Activated naive CD8-positive, alpha-beta T cell (primary cell): ENCODE results near the gene LRP2BP.

Experiments
- H3K27ac Mint-ChIP-seq: one replicate; pipeline ENCODE4 v1.8.0; 2021; ENCODE audit warnings: mixed read lengths
- H3K27me3 Mint-ChIP-seq: one replicate; pipeline ENCODE4 v1.8.0; 2021; ENCODE audit warnings: mixed read lengths
- H3K36me3 Mint-ChIP-seq: one replicate; pipeline ENCODE4 v1.8.0; 2021; ENCODE audit warnings: mixed read lengths
- H3K4me1 Mint-ChIP-seq: one replicate; pipeline ENCODE4 v1.8.0; 2021; ENCODE audit warnings: low read depth, mixed read lengths
- H3K4me3 Mint-ChIP-seq: one replicate; pipeline ENCODE4 v1.8.0; 2021; ENCODE audit warnings: mild to moderate bottlenecking, mixed read lengths
- H3K9me3 Mint-ChIP-seq: one replicate; pipeline ENCODE4 v1.8.0; 2021; ENCODE audit warnings: low read depth, mixed read lengths

LRP2BP gene

DNA sequence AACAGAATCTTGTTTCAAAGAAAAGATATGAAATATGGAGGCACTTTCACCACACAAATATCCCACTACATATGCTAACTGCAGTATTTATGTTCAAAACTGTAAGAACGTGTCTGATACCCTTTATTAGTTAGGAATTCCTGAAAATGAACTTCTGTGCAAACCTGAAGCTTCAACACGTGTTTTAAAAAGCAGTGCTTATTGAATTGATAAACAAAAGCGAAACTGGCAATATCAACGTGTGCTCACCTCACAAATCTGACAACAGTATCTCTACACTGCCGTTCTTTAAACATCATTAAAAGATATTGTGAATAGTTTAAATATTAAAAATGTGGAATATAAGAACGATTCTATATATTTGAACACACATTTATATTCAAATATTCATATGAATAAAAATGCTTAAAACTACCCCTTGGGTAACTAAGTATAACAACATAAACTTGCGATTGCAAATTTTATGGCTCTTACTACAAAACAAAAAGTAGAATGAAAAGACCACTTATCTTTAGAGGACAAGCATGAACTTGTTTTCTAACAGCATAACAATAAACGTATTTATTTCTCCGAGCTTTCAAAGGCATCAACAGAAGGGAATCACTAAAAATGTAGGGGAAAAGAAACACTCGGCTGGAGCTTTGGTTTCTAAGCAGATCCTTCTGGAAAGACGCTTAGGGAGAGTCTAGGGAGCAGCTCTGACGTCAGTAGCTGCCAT lies at the start of gene LRP2BP:
TSS of gene LRP2BP (minus strand) at position 687 of the 718 bp plus-strand sequence. CDS start 17,738 bp downstream, outside the sequence.
- H3K27ac Mint-ChIP-seq: peak within 1 kb of the TSS; percentile 94
- H3K4me3 Mint-ChIP-seq: peak within 1 kb of the TSS; percentile 96
- peaks cover 26% of the 10 kb centered on the region for H3K4me1 Mint-ChIP-seq
- no peaks in the 10 kb centered on the region for H3K27me3 Mint-ChIP-seq
- H3K9me3 Mint-ChIP-seq: no peaks in the 10 kb centered on the region
- H3K36me3 Mint-ChIP-seq: peaks cover 2% of the 10 kb centered on the region

DNA sequence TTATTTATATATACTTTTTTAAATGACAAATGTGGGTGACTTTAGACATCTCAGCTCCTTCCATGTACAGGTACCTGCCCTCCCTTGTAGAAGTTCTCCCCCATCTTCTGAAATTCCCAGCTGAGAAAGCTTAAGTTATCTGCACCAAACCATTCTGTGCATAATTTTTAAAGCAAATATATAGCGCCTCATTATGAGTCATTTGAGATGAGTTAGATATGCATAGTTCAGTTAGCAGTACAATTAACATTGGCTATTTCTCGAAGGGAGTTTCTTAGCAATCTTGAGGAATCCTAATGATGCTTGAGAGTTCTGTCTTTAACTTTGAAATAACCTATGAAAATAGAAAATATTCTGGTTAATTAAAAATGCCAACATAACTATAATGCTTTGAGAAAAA lies 49.5 kb upstream of the LRP2BP start:
- Mint-ChIP-seq H3K4me1 (no peaks in the 10 kb centered on the region), H3K36me3 (no peaks in the 10 kb centered on the region), H3K4me3 (no peak overlapping the region), H3K9me3 (no peaks in the 10 kb centered on the region), H3K27ac (no peak overlapping the region), H3K27me3 (peaks cover 1% of the 10 kb centered on the region)

DNA sequence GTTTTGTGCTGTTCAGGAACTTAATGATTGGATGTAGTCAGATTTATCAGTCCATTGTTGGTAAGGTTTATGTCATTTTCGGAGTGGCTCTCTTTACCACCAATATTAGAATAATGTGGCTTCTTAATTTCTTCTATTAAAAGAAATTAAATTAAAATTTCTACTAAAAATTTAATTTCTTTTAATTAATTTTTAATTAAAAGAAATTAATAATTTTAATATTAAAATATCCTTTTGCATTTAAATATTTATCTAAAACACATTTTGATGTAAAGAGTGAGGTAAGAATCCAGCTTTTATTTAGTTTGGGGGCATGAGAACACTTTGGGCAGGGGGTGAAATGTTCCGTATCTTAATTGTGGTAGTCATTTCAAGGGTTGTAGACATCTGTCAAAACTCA lies 45.8 kb upstream of the LRP2BP start:
- no peaks in the 10 kb centered on the region for H3K9me3 Mint-ChIP-seq
- no peaks in the 10 kb centered on the region for H3K4me1 Mint-ChIP-seq
- H3K4me3 Mint-ChIP-seq: no peak overlapping the region
- H3K36me3 Mint-ChIP-seq: no peaks in the 10 kb centered on the region
- H3K27ac Mint-ChIP-seq: no peak overlapping the region
- H3K27me3 Mint-ChIP-seq: peaks cover 1% of the 10 kb centered on the region

DNA sequence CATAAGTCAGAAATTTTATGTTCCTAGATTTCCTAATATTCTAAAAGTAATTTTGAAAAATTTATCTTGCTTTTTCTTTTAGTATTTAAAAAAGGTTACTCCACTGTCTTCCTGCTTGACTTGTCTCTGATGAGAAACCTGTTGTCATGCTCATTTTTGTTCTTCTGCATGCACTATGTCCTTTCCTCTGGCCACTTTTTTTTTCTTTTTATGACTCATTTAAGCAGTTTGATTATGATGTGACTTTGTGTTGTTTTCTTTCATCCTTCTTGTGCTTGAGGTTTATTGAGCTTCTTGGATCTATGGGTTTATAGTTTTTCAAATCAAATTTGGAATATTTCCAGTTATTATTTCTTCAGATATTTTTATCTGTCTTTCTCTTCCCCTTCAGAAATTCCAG lies 42.1 kb upstream of the LRP2BP start:
- peaks cover 2% of the 10 kb centered on the region for H3K27me3 Mint-ChIP-seq
- H3K9me3 Mint-ChIP-seq: no peaks in the 10 kb centered on the region
- H3K36me3 Mint-ChIP-seq: no peaks in the 10 kb centered on the region
- H3K4me3 Mint-ChIP-seq: no peak overlapping the region
- no peaks in the 10 kb centered on the region for H3K4me1 Mint-ChIP-seq
- no peak overlapping the region for H3K27ac Mint-ChIP-seq

DNA sequence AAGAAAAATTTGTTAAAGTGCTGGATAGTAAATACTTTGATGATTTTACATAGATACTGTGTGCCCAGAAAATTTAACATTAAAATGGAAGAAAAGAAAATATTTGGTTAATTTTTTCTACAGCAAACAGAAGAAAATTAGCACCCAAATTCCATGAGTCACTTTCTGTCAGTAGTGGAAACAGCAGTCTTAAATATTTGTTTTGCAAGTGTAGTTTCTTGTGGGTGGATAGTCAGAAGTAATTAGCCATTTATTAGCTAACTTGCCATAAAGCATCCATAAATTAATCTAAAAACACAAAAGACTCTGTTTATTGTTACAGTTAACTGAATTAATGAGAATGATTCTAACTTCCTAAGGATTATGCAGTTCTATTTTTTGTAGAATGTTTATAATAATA lies 39.7 kb upstream of the LRP2BP start:
- Mint-ChIP-seq H3K27ac (no peak overlapping the region), H3K27me3 (peaks cover 2% of the 10 kb centered on the region), H3K4me3 (no peak overlapping the region), H3K9me3 (no peaks in the 10 kb centered on the region), H3K4me1 (no peaks in the 10 kb centered on the region), H3K36me3 (no peaks in the 10 kb centered on the region)

DNA sequence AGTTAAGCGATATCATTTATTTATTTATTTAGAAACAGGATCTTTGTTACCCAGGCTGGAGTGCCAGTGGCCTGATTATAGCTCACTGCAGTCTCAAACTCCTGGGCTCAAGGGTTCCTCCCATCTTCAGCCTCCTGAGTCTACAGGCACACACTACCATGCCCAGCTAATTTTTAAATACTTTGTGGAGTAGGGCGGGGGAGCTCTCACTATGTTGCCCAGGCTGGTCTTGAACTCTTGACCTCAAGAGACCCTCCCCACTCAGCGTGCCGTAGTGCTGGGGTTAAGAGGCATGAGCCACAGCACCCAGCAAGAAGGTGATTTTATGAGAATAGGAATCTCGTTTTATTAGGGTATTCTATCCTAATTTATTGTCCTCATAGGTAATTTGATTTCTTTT lies 33.9 kb upstream of the LRP2BP start:
- H3K4me3 Mint-ChIP-seq: no peak overlapping the region
- no peak overlapping the region for H3K27ac Mint-ChIP-seq
- H3K4me1 Mint-ChIP-seq: peaks cover 5% of the 10 kb centered on the region
- H3K27me3 Mint-ChIP-seq: peaks cover 3% of the 10 kb centered on the region
- H3K36me3 Mint-ChIP-seq: no peaks in the 10 kb centered on the region
- H3K9me3 Mint-ChIP-seq: no peaks in the 10 kb centered on the region

DNA sequence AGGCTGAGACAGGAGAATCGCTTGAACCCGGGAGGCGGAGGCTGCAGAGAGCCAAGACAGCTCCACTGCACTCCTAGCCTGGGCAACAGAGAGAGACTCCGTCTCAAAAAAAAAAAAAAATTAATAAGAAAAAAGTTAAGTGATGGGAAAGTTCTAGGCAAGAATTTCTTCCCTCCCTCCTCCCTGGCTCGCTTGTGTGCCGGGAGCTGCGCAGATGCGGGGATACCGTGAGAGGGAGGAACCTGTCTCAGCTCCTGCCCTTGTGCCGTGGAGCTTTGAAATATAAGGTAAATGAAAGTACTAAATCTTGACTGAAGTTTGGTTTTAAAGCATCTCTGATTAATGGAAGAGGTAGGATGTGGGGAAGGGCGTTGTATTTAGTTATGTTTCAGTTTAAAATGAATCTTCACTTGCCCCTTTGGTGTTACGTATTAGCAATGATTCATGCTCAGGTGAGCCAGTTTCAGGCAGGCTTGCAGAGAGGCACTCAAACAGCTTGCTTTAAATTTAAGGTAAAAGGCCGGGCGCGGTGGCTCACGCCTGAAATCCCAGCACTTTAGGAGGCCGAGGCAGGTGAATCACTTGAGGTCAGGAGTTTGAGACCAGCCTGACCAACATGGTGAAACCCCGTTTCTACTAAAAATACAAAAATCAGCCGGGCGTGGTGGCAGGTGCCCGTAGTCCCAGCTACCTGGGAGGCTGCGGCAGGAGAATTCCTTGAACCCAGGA lies 31.4 kb upstream of the LRP2BP start:
- peaks cover 2% of the 10 kb centered on the region for H3K27me3 Mint-ChIP-seq
- peaks cover 19% of the 10 kb centered on the region for H3K4me1 Mint-ChIP-seq
- no peak overlapping the region for H3K27ac Mint-ChIP-seq
- peak overlapping the region; percentile 30 for H3K4me3 Mint-ChIP-seq
- H3K9me3 Mint-ChIP-seq: no peaks in the 10 kb centered on the region
- H3K36me3 Mint-ChIP-seq: peaks cover 2% of the 10 kb centered on the region

DNA sequence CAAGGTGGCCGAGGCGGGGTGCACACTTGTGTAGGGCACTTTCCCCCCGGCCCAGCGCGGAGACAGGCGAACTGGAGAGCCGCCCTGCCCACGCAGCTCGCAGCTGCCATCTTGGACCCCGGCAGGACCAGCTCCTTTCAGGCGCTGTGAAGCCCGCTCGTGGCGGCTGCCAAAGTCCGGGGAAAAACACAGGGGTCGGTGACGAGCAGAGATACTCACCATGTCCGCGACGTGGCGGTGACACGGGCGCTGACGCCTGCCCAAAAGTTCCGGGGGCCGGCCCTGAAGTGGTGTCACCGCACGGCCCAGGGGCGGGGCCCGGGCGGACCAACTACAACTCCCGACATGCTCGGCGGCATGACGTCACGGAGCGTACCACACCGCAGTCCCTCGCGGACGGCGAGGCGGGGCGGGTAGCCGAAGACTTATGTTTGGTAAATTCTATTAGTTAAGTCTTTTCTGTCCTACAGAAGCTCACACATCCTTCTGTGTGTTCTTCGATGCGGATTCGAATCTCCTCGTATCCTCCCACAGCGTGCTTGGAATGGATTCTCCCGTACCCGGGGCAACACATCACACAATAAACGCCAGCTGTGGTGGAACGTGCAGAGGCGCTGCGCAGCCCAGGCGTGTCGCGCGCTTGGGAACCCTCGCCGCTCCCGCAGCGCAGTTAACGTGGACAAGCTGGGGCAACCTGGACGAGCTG lies 30.1 kb upstream of the LRP2BP start, which contains the start of gene UFSP2:
TSS of gene UFSP2 (minus strand) at position 318 of the 706 bp plus-strand sequence. CDS start at position 222, 96 bp downstream.
- H3K27me3 Mint-ChIP-seq: peaks cover 2% of the 10 kb centered on the region
- H3K9me3 Mint-ChIP-seq: no peaks in the 10 kb centered on the region
- H3K4me3 Mint-ChIP-seq: peak within 1 kb of the TSS; percentile 91
- peak within 1 kb of the TSS; percentile 99 for H3K27ac Mint-ChIP-seq
- H3K4me1 Mint-ChIP-seq: peaks cover 29% of the 10 kb centered on the region
- peaks cover 10% of the 10 kb centered on the region for H3K36me3 Mint-ChIP-seq

DNA sequence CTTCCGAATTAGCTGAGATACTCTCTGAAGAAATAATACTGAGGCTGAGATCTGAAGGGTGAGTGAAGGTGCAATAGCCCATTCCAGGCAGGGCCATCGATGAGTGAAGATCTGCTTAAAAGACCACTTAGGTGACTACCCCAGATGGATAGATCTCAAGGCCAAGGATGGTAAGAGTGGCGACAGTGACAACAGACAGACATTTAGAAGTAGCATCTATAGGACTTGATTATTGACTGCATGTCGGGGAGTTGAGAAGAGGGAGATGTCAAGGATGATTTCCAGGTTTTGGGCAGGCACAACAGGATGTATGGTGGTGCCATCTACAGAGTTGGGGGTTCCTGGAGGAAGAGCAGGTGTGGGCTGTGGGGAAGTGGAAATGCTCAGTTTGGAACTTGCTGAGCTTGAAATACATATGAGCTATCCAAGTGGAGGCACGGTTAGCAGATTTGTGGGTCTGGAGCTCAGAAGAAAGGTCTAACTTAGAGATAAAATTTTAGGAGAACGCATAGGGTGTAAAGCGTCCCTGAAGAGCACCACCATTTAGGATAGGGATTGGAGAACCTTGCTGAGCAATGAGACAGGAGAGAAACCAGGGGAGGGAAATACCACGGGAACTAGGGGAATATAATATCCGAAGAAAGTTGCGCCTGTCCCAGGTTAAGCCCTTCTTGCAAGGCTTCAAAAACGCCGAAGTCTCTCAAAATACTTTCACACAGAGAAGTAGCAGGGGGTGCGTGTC lies 29.4 kb upstream of the LRP2BP start:
- Mint-ChIP-seq H3K4me1 (peaks cover 29% of the 10 kb centered on the region), H3K4me3 (peak overlapping the region; percentile 91), H3K27ac (peak overlapping the region; percentile 99), H3K27me3 (peaks cover 2% of the 10 kb centered on the region), H3K36me3 (peaks cover 10% of the 10 kb centered on the region), H3K9me3 (no peaks in the 10 kb centered on the region)

DNA sequence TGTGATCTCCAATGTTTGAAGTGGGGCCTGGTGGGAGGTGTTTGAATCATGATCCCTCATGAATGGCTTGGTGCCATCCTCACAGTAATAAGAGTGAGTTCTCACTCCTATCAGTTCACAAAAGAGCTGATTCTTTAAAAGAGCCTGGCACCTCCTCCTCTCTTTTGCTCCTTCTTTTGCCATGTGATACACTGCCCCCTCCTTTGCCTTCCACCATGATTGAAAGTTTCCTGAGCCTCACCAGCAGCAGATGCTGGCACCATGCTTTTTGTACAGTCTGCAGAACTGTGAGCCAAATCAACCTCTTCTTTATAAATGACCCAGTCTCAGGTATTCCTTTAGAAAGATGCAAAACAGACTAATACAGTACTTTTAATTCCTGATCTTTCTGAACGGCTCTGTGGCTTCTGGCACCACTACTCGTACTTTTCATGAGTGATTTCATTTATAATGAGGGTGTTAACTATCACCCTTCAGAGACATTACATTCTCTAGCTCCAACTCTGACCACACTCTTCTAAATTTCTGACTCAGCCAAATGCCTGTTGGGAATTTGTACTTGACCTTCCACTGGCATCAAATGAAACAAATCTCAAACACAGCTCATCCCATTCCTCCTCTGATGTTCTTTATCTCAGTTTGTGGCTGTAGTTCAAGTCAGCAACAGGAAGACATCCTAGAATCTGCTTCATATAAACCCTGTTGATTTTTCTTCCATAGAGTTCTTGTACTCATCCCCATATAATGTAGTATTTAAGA lies 25.8 kb upstream of the LRP2BP start:
- Mint-ChIP-seq H3K4me1 (peaks cover 29% of the 10 kb centered on the region), H3K9me3 (no peaks in the 10 kb centered on the region), H3K4me3 (no peak overlapping the region), H3K27ac (no peak overlapping the region), H3K27me3 (no peaks in the 10 kb centered on the region), H3K36me3 (peaks cover 20% of the 10 kb centered on the region)

DNA sequence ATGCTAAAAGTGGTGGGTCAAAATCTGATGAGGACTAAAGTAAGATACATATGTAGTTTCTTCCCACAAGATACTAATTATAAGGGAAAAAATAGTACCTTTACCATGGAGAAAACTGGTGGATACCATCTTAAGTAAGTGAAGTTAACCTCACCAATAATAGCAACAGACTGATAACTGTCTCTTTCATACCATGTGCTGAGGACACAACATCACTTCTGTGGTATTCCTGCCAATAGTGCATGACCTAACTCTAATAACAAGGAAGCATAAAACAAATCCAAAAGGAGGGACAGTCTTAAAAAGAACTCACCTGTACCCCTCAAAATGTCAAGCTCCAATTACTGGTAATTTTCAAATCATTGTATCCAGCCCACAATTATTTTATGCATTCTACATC lies 21.2 kb upstream of the LRP2BP start:
- Mint-ChIP-seq H3K36me3 (peaks cover 21% of the 10 kb centered on the region), H3K27me3 (no peaks in the 10 kb centered on the region), H3K9me3 (no peaks in the 10 kb centered on the region), H3K4me3 (no peak overlapping the region), H3K27ac (no peak overlapping the region), H3K4me1 (peaks cover 8% of the 10 kb centered on the region)

DNA sequence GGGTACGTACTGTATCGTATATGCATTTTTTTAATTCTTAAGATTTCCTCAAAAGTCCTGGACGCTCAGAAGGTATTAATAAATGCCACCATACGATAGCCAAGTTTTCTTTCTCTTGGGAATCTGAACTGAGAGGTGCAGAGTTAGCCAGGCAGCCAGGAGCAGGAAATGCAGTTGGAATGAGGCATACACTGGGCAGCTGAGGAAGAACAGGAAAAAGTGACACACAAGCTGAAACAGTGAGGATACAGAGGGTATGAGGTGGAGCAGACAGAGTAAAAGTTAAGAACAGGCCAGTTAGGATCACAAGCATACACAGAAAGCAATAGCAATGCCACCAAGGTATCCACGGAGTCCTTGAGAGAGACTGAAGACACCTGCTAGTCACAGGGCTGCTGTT lies 16.7 kb upstream of the LRP2BP start:
- H3K27ac Mint-ChIP-seq: no peak overlapping the region

DNA sequence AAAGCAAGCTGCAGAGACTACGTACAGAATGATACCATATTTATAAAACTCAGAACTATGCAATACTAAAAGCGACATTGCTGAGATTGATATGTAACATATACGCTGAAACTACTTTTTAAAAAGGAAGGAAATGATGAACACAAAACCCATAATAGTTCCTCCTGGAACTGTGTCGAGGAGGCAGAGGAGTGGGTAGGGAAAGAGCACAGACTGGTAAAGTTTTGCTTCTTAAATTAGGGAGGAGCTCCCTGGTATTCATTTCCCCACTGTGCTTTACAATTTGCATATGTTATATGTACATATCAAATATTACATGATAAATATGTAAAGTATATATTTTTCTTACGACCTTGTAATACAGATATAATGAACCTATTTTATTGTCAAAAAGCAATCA lies 16.1 kb upstream of the LRP2BP start:
- Mint-ChIP-seq H3K4me1 (no peaks in the 10 kb centered on the region), H3K4me3 (no peak overlapping the region), H3K9me3 (no peaks in the 10 kb centered on the region), H3K36me3 (peaks cover 10% of the 10 kb centered on the region), H3K27ac (no peak overlapping the region), H3K27me3 (no peaks in the 10 kb centered on the region)

More for the DNA sequence above, 16.7 kb upstream of the LRP2BP start:
- Mint-ChIP-seq H3K27me3 (no peaks in the 10 kb centered on the region), H3K4me1 (no peaks in the 10 kb centered on the region), H3K36me3 (peaks cover 14% of the 10 kb centered on the region), H3K4me3 (no peak overlapping the region), H3K9me3 (no peaks in the 10 kb centered on the region)

DNA sequence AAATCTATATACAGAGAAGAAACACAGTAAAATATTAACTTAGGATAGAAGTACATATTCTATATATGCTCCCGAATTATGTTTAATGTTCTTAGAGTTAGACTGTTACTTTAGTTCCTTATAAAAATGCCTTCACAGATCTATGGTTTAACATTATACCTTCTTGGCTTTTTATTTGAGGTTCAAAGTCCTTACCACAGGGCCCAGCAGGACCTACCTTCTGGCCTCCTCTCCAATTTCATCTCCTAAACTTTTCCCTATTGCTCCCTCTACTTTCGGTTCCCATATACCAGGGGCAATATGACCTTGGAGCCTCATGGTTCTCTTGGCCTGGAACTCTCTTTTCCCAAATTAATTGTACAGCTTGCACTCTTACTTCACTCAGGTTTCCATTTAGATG lies 12.7 kb upstream of the LRP2BP start:
- Mint-ChIP-seq H3K4me3 (no peak overlapping the region), H3K36me3 (peaks cover 9% of the 10 kb centered on the region), H3K9me3 (no peaks in the 10 kb centered on the region), H3K4me1 (no peaks in the 10 kb centered on the region), H3K27me3 (no peaks in the 10 kb centered on the region), H3K27ac (no peak overlapping the region)
